ENCODE results near the gene OR10J5.
"Not testable (repeated sequence)": the region's sequence is repeated elsewhere in the genome, so short reads cannot be mapped to it uniquely, and the experiment has no call there.

The OR10J5 gene

GRCh38 chr1:159535907-159536306, at the start of gene OR10J5:
Gene OR10J5 (minus strand): TSS chr1:159536007. CDS start chr1:159536007, 0 bp downstream.
- DNase-seq (ENCODE audit: low spot score) = no peak

GRCh38 chr1:159584536-159584935, 48.7 kb upstream of the OR10J5 start:
- no peak for DNase-seq (ENCODE audit: low spot score)

- DNase-seq (ENCODE audit: low spot score) = no peak
Measured at GRCh38 chr1:159581422-159581821, 45.6 kb upstream of the OR10J5 start.

GRCh38 chr1:159580340-159580739, 44.5 kb upstream of the OR10J5 start:
- no peak for DNase-seq (ENCODE audit: low spot score)

- no peak for DNase-seq (ENCODE audit: low spot score)
Measured at GRCh38 chr1:159577446-159577845, 41.6 kb upstream of the OR10J5 start.

GRCh38 chr1:159562680-159563079, 26.9 kb upstream of the OR10J5 start:
- no peak for DNase-seq (ENCODE audit: low spot score)

GRCh38 chr1:159561497-159561896, 25.7 kb upstream of the OR10J5 start:
- DNase-seq (ENCODE audit: low spot score) = no peak

GRCh38 chr1:159560599-159560998, 24.8 kb upstream of the OR10J5 start:
- DNase-seq (ENCODE audit: low spot score) = no peak

- peak; percentile 19 for DNase-seq (ENCODE audit: low spot score)
Measured at GRCh38 chr1:159556931-159557369, 21.1 kb upstream of the OR10J5 start.

- no peak for DNase-seq (ENCODE audit: low spot score)
Measured at GRCh38 chr1:159554696-159555095, 18.9 kb upstream of the OR10J5 start.

GRCh38 chr1:159554261-159554660, 18.5 kb upstream of the OR10J5 start:
- DNase-seq (ENCODE audit: low spot score) = no peak

- no peak for DNase-seq (ENCODE audit: low spot score)
Measured at GRCh38 chr1:159548126-159548525, 12.3 kb upstream of the OR10J5 start.

GRCh38 chr1:159532922-159533321, 2.9 kb downstream of the OR10J5 start:
- no peak for DNase-seq (ENCODE audit: low spot score)

GRCh38 chr1:159524792-159525191, 11.0 kb downstream of the OR10J5 start:
- DNase-seq (ENCODE audit: low spot score) = not testable (repeated sequence)

- DNase-seq (ENCODE audit: low spot score) = no peak
Measured at GRCh38 chr1:159510229-159510541, 25.6 kb downstream of the OR10J5 start.

- no peak for DNase-seq (ENCODE audit: low spot score)
Measured at GRCh38 chr1:159509440-159510228, 26.2 kb downstream of the OR10J5 start.

- no peak for DNase-seq (ENCODE audit: low spot score)
Measured at GRCh38 chr1:159508951-159509350, 26.9 kb downstream of the OR10J5 start.

GRCh38 chr1:159505676-159506075, 30.1 kb downstream of the OR10J5 start:
- DNase-seq (ENCODE audit: low spot score) = no peak

- no peak for DNase-seq (ENCODE audit: low spot score)
Measured at GRCh38 chr1:159501082-159501481, 34.7 kb downstream of the OR10J5 start.

- DNase-seq (ENCODE audit: low spot score) = not testable (repeated sequence)
Measured at GRCh38 chr1:159494513-159495210, 41.1 kb downstream of the OR10J5 start.

- DNase-seq (ENCODE audit: low spot score) = no peak
Measured at GRCh38 chr1:159493354-159493753, 42.5 kb downstream of the OR10J5 start.

GRCh38 chr1:159492575-159493323, 43.1 kb downstream of the OR10J5 start:
- DNase-seq (ENCODE audit: low spot score) = no peak

Measured in HuH-7.5 (cell line).